ENCODE data around the gene OST4.
"Not testable (repeated sequence)": the region's sequence is repeated elsewhere in the genome, so short reads cannot be mapped to it uniquely, and the experiment has no call there.

The OST4 gene

GRCh38 chr2:27078267-27079194 is 7.1 kb upstream of the OST4 start, which contains the start of gene EMILIN1:
Gene EMILIN1 (plus strand): TSS chr2:27078615. CDS start chr2:27079066, 451 bp downstream.
- peak; percentile 98 for DNase-seq (ENCODE audit: low read depth)

GRCh38 chr2:27077231-27077630 is 5.8 kb upstream of the OST4 start:
- no peak for DNase-seq (ENCODE audit: low read depth)

DNA sequence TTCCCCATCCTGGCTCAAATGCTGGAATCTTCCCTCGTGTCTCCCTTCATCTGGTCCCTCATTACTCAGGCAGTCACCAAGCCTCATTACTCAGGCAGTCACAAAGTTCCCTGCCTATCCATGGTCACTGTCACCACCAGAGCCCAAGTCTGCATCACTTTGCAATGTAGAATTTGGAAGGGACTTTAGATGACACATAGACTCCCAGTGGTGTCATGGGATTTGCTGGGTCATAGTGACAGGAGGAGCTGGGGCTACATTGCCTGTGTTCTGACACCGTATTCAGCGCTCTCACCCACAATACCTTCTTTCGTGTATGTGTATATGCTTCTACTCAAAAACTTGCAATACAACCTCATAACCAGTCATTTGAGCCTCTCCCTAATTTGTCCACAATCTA is 4.9 kb upstream of the OST4 start:
- no peak for DNase-seq (ENCODE audit: low read depth)

DNA sequence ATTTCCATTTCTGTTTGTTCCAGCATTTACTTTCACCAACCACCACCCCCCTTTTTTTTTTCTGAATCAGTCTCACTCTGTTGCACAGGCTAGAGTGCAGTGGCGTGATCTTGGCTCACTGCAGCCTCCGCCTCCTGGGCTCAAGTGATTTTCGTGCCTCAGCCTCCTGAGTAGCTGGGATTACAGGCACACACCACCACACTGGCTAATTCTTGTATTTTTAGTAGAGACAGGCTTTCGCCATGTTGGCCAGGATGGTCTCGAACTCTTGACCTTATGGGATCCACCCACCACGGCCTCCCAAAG is 4.1 kb upstream of the OST4 start:
- DNase-seq (ENCODE audit: low read depth), result not testable (repeated sequence)

GRCh38 chr2:27074738-27075565 is 3.5 kb upstream of the OST4 start:
- no peak for DNase-seq (ENCODE audit: low read depth)

- no peak for DNase-seq (ENCODE audit: low read depth)
Observed at GRCh38 chr2:27073782-27074181, 2.3 kb upstream of the OST4 start.

- DNase-seq (ENCODE audit: low read depth), result no peak
Observed at GRCh38 chr2:27072920-27073319, 1.5 kb upstream of the OST4 start.

GRCh38 chr2:27071990-27072830 is 756 bp upstream of the OST4 start:
- DNase-seq (ENCODE audit: low read depth), result peak; percentile 72

DNA sequence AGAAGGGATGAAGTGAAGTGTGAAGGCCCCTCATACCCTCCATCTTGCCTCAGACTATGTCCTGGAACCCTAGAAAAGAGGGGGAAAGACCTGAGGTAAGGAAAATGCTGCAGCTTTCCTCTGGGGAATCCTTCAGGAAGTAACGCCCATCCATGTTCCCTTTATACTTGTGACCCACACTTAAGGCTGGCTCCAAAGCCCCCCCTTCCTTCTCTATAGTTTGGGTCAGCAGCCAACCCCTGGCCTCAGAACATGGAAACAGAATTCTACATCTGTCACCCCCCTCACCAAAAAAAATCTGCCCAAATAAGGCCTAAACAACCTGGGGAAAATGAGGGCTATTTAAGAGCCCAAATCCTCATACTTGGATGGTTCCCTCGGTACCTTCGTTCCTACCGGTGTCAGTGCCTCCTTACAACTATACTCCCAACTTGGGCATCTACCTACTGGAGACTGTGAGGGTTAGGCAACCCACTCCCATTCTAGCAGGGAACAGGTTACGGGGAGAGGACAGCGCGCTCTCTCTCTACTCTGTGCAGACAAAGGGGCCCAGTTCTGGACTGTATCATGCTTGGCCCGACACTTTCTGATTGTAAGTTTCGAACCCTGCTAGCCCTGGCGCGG is 689 bp downstream of the OST4 start:
- no peak for DNase-seq (ENCODE audit: low read depth)

DNA sequence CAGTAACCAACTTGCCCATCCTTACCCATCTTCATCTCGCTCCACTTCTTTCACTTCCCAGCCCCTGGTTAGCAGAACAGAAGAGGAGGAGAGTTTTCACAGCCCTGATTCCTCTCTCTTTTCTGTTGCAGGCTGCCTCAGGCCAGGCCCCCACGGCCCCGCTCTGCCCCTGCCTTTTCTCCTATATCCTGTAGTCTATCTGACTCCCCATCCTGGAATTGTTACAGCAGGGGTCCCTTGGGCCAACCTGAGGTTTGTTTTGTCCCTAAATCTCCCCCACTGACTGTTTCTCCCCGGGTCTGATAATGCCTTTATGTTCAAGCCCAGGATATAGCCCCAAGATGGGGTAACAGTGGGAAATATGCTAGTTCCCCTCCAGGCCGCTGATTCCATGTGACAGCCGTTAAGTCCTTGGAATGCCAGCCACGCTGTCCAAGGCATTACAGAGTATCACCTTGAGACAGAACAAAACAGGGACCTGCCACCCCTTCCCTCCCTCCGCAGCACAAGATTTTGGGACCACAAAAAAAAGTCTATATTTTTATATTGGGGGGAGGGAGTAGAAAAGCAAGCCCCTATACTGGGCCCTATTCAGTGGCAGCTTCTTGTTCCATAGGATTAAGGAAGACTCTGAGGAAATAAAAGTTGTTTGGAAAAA is 1.4 kb downstream of the OST4 start:
- no peak for DNase-seq (ENCODE audit: low read depth)

DNA sequence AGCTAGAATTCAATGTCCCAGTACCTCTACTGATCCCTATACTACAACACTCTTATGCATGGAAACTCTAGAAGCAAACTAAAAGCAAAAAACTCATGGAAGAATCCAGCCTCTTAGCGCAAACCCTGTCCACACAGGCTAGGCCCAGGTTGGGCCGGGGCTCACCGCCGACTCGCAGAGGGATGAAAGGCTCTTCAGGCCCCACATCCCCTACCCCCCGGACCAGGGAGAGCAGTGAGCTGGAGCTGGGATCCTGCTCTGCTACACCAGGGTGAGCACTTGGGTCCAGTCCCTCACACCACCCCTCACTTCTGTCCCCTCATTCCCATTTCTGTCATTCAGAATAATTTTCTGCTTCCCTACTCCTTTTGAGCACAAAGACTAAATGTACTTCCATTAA is 2.0 kb downstream of the OST4 start:
- no peak for DNase-seq (ENCODE audit: low read depth)

GRCh38 chr2:27067385-27067784 is 4.1 kb downstream of the OST4 start:
- no peak for DNase-seq (ENCODE audit: low read depth)

- no peak for DNase-seq (ENCODE audit: low read depth)
Observed at GRCh38 chr2:27065128-27065527, 6.3 kb downstream of the OST4 start.

DNA sequence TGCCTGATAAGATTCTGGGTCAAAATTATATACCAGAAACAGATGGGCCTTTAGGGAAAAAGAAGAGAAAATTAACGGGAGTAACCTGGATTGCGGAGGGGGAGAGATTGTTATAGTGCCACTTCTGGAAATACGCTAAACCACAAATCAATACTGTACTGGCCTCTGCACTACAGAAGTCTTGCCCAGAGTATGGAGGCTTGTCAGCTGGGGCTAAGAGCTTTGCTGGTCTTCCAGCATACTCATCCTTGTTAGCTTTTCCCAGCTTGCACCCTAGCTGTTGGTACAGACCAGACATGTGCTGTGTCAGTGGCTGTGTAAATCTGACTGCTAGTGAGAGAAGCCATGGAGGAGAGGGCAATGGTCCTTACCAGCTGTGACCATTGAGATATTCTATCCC is 11.1 kb downstream of the OST4 start:
- DNase-seq (ENCODE audit: low read depth), result no peak

- DNase-seq (ENCODE audit: low read depth), result no peak
Observed at GRCh38 chr2:27059141-27059820, 12.2 kb downstream of the OST4 start.

DNA sequence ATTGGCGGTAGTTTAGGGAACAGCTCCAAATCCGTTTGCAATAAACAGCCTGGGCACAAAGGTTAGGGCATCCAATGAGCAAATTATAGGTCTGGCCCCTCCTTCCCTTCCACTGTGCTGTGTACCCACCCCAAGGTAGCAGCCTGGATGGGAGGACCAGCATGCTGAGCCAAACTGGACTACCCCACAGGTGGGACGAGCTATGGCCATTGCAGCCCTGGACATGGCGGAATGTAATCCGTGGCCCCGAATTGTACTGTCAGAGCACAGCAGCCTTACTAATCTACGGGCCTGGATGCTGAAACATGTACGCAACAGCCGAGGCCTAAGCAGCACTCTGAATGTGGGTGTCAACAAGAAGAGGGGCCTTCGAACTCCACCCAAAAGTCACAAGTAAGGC is 13.2 kb downstream of the OST4 start:
- DNase-seq (ENCODE audit: low read depth), result no peak

DNA sequence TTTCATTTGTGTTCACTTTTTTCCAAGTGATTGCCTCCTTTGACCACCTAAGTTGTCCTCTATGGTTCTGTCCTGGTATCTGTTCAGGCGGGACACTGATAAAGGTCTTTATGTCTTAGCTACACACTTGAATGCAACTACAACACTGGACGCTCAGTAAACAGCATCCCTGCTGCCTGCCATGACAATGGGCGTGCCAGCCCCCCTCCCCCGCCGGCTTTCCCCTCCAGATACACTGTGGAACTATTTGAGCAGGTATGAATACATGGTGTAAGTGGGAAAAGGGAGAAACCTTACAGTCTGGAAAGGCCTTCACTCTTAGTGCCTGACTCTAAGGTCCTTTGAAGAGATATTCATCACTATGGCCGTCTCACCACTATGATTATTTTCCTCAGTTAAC is 14.3 kb downstream of the OST4 start:
- no peak for DNase-seq (ENCODE audit: low read depth)

DNA sequence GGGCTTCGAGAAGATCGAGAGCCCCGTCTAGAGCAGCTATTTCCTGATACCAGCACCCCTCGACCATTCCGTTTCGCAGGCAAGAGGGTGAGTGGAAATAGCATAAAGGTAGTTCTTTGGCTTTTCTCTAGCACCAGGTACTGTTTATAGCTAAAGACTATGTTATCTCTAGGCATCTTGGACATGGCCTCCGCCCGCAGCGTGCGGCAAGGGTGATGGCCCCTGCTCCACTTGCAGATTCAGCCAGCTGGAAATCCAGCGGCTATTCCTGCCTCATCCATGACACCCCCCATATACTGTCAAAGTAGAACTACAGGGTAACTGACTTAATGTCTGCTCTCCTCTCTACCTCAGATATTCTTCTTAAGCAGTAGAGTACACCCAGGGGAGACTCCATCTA is 16.7 kb downstream of the OST4 start:
- no peak for DNase-seq (ENCODE audit: low read depth)

- no peak for DNase-seq (ENCODE audit: low read depth)
Observed at GRCh38 chr2:27053776-27054175, 17.7 kb downstream of the OST4 start.

DNA sequence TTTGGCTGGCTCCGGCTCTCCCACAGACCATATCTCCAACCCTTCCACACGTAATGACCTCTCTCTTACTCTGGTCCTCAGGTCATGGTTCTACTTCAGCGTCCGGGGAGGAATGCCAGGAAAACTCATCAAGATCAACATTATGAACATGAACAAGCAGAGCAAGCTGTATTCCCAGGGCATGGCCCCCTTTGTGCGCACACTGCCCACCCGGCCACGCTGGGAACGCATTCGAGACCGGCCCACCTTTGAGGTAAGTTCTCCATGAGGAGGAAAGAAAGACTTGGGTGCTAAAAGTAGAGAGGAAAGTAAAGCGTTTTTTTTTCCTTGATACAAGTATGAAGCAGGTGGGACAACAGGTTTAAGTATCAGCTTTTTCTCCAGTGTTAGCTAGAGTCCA is 18.1 kb downstream of the OST4 start:
- DNase-seq (ENCODE audit: low read depth), result no peak
